SKM-1 (cell line): ENCODE measurements around the gene TLX1.

ENCODE experiments used
- DNase-seq: peaks from one replicate; lab custom pipeline; 2025; ENCODE audit not compliant: unreplicated experiment; lab: John Stamatoyannopoulos, UW

Gene TLX1

GRCh38 chr10:101130984-101131961 lies at the start of gene TLX1:
Gene TLX1, plus strand, starts transcription at chr10:101131300. Its CDS starts 242 bp downstream, at chr10:101131542.
- DNase-seq: no peak

- DNase-seq: no peak
These were observed 45.3 kb upstream of the TLX1 start for GRCh38 chr10:101085846-101086245.

- no peak for DNase-seq
These were observed 43.7 kb upstream of the TLX1 start for GRCh38 chr10:101087376-101087775.

GRCh38 chr10:101087965-101088364 lies 43.1 kb upstream of the TLX1 start:
- no peak for DNase-seq

- no peak for DNase-seq
These were observed 41.4 kb upstream of the TLX1 start for GRCh38 chr10:101089520-101090299.

- no peak for DNase-seq
These were observed 40.5 kb upstream of the TLX1 start for GRCh38 chr10:101090597-101090996.

- no peak for DNase-seq
These were observed 39.4 kb upstream of the TLX1 start for GRCh38 chr10:101091546-101092290.

GRCh38 chr10:101092881-101093354 lies 38.2 kb upstream of the TLX1 start:
- DNase-seq: no peak

GRCh38 chr10:101094121-101094879 lies 36.8 kb upstream of the TLX1 start:
- DNase-seq: no peak

GRCh38 chr10:101095004-101095403 lies 36.1 kb upstream of the TLX1 start:
- DNase-seq: no peak

GRCh38 chr10:101095550-101096213 lies 35.4 kb upstream of the TLX1 start:
- DNase-seq: peak; percentile 15

- no peak for DNase-seq
These were observed 34.7 kb upstream of the TLX1 start for GRCh38 chr10:101096378-101096777.

- no peak for DNase-seq
These were observed 33.2 kb upstream of the TLX1 start for GRCh38 chr10:101097881-101098280.

- DNase-seq: no peak
These were observed 31.2 kb upstream of the TLX1 start for GRCh38 chr10:101099901-101100300.

- no peak for DNase-seq
These were observed 29.7 kb upstream of the TLX1 start for GRCh38 chr10:101101372-101101881.

- no peak for DNase-seq
These were observed 27.7 kb upstream of the TLX1 start for GRCh38 chr10:101103430-101103829.

- DNase-seq: no peak
These were observed 24.7 kb upstream of the TLX1 start for GRCh38 chr10:101106351-101106750.

GRCh38 chr10:101107771-101108170 lies 23.3 kb upstream of the TLX1 start:
- no peak for DNase-seq

GRCh38 chr10:101110856-101111523 lies 20.1 kb upstream of the TLX1 start:
- no peak for DNase-seq
